Endodermal cell (in vitro differentiated cells): ENCODE measurements around the gene PDE6A. TPM values are rescaled to one million over a fixed set of nuclear protein-coding genes. Genes with fewer than 3 reads are reported as not detected.

Source experiments
- DNase-seq: peaks from one replicate; pipeline ENCODE4 v3.0.0-alpha.2; 2017
- H3K27ac ChIP-seq: 2 replicates; pipeline ENCODE4 v1.5.1; 2013; ENCODE audit warnings: mild to moderate bottlenecking, low read depth, low read length, moderate library complexity
- H3K27me3 ChIP-seq: 2 replicates; pipeline ENCODE4 v1.6.1; 2013; ENCODE audit warnings: mild to moderate bottlenecking, low read length, moderate library complexity; ENCODE audit not compliant: insufficient read depth, control insufficient read depth, poor library complexity, severe bottlenecking
- H3K36me3 ChIP-seq: 2 replicates; pipeline ENCODE4 v1.7.0; 2013; ENCODE audit warnings: mild to moderate bottlenecking, low read length, moderate library complexity; ENCODE audit not compliant: control insufficient read depth, insufficient read depth
- H3K4me1 ChIP-seq: one replicate; pipeline ENCODE4 v1.7.0; 2013; ENCODE audit warnings: low read length; ENCODE audit not compliant: control insufficient read depth, insufficient read depth
- H3K4me3 ChIP-seq: 2 replicates; pipeline ENCODE4 v1.5.1; 2013; ENCODE audit warnings: mild to moderate bottlenecking, low read length, moderate library complexity
- H3K9ac ChIP-seq: 2 replicates; pipeline ENCODE4 v1.6.1; 2013; ENCODE audit warnings: mild to moderate bottlenecking, low read length, moderate library complexity; ENCODE audit not compliant: poor library complexity, severe bottlenecking; ENCODE audit errors: extremely low read depth
- H3K9me3 ChIP-seq: 2 replicates; pipeline ENCODE4 v1.6.1; 2013; ENCODE audit warnings: mild to moderate bottlenecking, low read length, moderate library complexity; ENCODE audit not compliant: control insufficient read depth
- H3K27ac Mint-ChIP-seq: 2 replicates; pipeline ENCODE4 v1.8.0; 2020; ENCODE audit warnings: mixed read lengths
- H3K27me3 Mint-ChIP-seq: 2 replicates; pipeline ENCODE4 v1.8.0; 2021; ENCODE audit warnings: mild to moderate bottlenecking, mixed read lengths; ENCODE audit not compliant: insufficient read depth
- H3K36me3 Mint-ChIP-seq: 2 replicates; pipeline ENCODE4 v1.8.0; 2020; ENCODE audit warnings: low read depth, mixed read lengths
- H3K4me1 Mint-ChIP-seq: 2 replicates; pipeline ENCODE4 v1.8.0; 2020; ENCODE audit warnings: mixed read lengths
- H3K4me3 Mint-ChIP-seq: 2 replicates; pipeline ENCODE4 v1.8.0; 2020; ENCODE audit warnings: mild to moderate bottlenecking, moderate library complexity, mixed read lengths
- H3K9me3 Mint-ChIP-seq: 2 replicates; pipeline ENCODE4 v1.8.0; 2020; ENCODE audit warnings: mild to moderate bottlenecking, mixed read lengths
- CTCF ChIP-seq: fragments of 200-600 bp; sonication (generic); conservative IDR thresholded peaks from 2 replicates; pipeline ENCODE4 v1.5.0; 2021; ENCODE audit warnings: antibody characterized with exemption, mild to moderate bottlenecking
- WGBS, 2 experiments: methylation state at CpG; one replicate each; pipeline versions ENCODE4 v1.1.5 to v1.1.7; 2013; ENCODE audit warnings: missing lambda C conversion rate in 2 of 2, mixed read lengths in 1 of 2; ENCODE audit not compliant: insufficient coverage in 1 of 2, insufficient read length in 1 of 2; 5-methylcytosine and 5-hydroxymethylcytosine counted together
- total RNA-seq, 2 donors: library from RNA; stranded (reverse); fragmentation: NEBNext Ultra II Directional in 1 of 2; extraction: Animal tissue kit (Norgen Biotek cat#: 25700) in 1 of 2; gene quantifications; 2 replicates in 1 of 2; 3 replicates in 1 of 2; pipeline ENCODE4 v1.2.1, GENCODE V29; 2021

Gene PDE6A
- total RNA-seq, 2 donors from 2014 or later: 0.07 TPM; not detected in 1

- H3K27ac Mint-ChIP-seq: no peak overlapping the region
- no peak for DNase-seq
- Histone ChIP-seq H3K4me1 (no peaks in the 10 kb centered on the region), H3K27ac (no peak overlapping the region), H3K36me3 (no peaks in the 10 kb centered on the region), H3K9ac (no peak overlapping the region), H3K9me3 (no peaks in the 10 kb centered on the region), H3K4me3 (no peak overlapping the region), H3K27me3 (no peaks in the 10 kb centered on the region)
- H3K27me3 Mint-ChIP-seq: no peaks in the 10 kb centered on the region
- H3K9me3 Mint-ChIP-seq: no peaks in the 10 kb centered on the region
- H3K36me3 Mint-ChIP-seq: no peaks in the 10 kb centered on the region
- TF ChIP-seq CTCF: no peak
- peaks cover 12% of the 10 kb centered on the region for H3K4me1 Mint-ChIP-seq
- 94 to 100% methylated on average over 4 of the region's 4 CpGs for WGBS, 2 experiments
- H3K4me3 Mint-ChIP-seq: no peak overlapping the region
These were observed 78.8 kb downstream of the PDE6A start for GRCh38 chr5:149865746-149866145.

GRCh38 chr5:149863830-149864229, 80.8 kb downstream of the PDE6A start:
- Mint-ChIP-seq H3K27me3 (no peaks in the 10 kb centered on the region), H3K4me1 (peaks cover 11% of the 10 kb centered on the region), H3K4me3 (no peak overlapping the region), H3K27ac (no peak overlapping the region), H3K36me3 (no peaks in the 10 kb centered on the region), H3K9me3 (no peaks in the 10 kb centered on the region)
- Histone ChIP-seq H3K36me3 (no peaks in the 10 kb centered on the region), H3K27me3 (no peaks in the 10 kb centered on the region), H3K4me3 (no peak overlapping the region), H3K9ac (no peak overlapping the region), H3K27ac (no peak overlapping the region), H3K9me3 (no peaks in the 10 kb centered on the region), H3K4me1 (no peaks in the 10 kb centered on the region)
- no peak for DNase-seq
- 89 to 100% methylated on average over 1 to 3 of the region's 3 CpGs for WGBS, 2 experiments
- peak; percentile 43 for TF ChIP-seq CTCF

- no peak overlapping the region for H3K9ac ChIP-seq
- 94 to 98% methylated on average over 9 to 13 of the region's 13 CpGs for WGBS, 2 experiments
- H3K4me1 Mint-ChIP-seq: peaks cover 11% of the 10 kb centered on the region
- no peak overlapping the region for H3K27ac Mint-ChIP-seq
- no peak overlapping the region for H3K4me3 Mint-ChIP-seq
- H3K9me3 ChIP-seq: no peaks in the 10 kb centered on the region
- no peaks in the 10 kb centered on the region for H3K27me3 ChIP-seq
- no peak for DNase-seq
- no peaks in the 10 kb centered on the region for H3K4me1 ChIP-seq
- no peaks in the 10 kb centered on the region for H3K36me3 Mint-ChIP-seq
- H3K4me3 ChIP-seq: no peak overlapping the region
- H3K27ac ChIP-seq: no peak overlapping the region
- no peaks in the 10 kb centered on the region for H3K27me3 Mint-ChIP-seq
- no peak for TF ChIP-seq CTCF
- H3K9me3 Mint-ChIP-seq: no peaks in the 10 kb centered on the region
- no peaks in the 10 kb centered on the region for H3K36me3 ChIP-seq
These were observed 81.4 kb downstream of the PDE6A start for GRCh38 chr5:149863176-149863575.
